ENCODE measurements around the gene SLC25A53. TPM values are rescaled to one million over a fixed set of nuclear protein-coding genes. Genes with fewer than 3 reads are reported as not detected.

SLC25A53 gene
- total and polyA plus RNA-seq, 2 of the 13 experiments (the other 11 are each of a cell fraction or from before 2014, with no cell fraction given) = 3.4 to 4.5 TPM

DNA sequence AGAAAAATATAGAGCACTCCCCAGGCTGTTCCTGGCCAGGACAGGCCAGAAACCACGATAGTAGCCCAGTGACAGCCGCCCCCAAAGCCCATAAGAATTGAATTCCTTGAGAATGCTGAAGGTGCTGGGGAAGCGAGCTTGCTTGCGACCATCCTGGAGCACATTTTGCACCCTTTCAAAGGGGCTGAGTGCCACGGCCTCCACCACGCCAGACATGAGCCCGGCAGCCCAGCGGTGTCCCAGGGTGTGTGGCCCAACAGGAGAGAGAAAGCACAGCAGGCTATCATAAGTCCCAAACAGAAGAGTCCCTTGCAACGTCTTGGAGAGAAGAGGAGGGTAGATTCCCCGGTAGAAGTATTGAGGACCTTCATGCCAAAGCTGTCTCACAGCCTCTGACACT is 52.1 kb downstream of the SLC25A53 start (continued):
- no peak for TF ChIP-seq ZBTB38 (CRISPR knock-in tag; IDR thresholded peaks at IDR 0.05)
- no peak for TF ChIP-seq ZNF232 (CRISPR knock-in tag; IDR thresholded peaks at IDR 0.05; ENCODE audit: borderline replicate concordance)
- TF ChIP-seq ZNF446 (CRISPR knock-in tag; IDR thresholded peaks at IDR 0.05) = no peak
- TF ChIP-seq ZNF780A (CRISPR knock-in tag; IDR thresholded peaks at IDR 0.05) = no peak

DNA sequence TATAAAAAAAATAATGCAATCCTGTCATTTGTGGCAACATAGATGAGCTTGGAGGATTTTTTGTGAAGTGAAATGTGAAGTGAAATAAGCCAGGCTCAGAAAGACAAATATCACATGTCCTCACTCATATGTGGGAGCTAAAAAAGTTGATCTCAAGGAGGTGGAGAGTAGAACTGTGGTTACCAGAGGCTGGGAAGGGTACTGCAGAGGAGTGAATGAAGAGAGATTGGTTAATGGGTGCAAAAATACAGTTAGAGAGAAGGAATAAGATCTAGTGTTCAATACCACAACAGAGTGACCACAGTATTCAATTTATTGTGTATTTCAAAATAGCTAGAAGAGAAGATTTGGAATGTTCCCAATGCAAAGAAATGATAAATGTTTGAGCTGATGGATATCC is 57.9 kb downstream of the SLC25A53 start:
- in situ Hi-C loops (cut with HindIII; ENCODE audit: extremely low pct_ligation_motif_present, low pct_unique_long_range_greater_than_20kb) (no loop called here), intact Hi-C loops (cut with micrococcal nuclease; ENCODE audit: unreplicated experiment) (loop anchor here (1.0 kb wide), 2 partner anchors 14 to 37 kb away; no protein-coding TSS in a partner anchor)
- TF ChIP-seq KDM5A (IDR thresholded peaks at IDR 0.05; ENCODE audit: borderline replicate concordance, low read length) (no peak), ZZZ3 (CRISPR knock-in tag; IDR thresholded peaks at IDR 0.05; ENCODE audit: borderline replicate concordance) (no peak), PAWR (CRISPR knock-in tag; IDR thresholded peaks at IDR 0.05; ENCODE audit: borderline replicate concordance) (no peak), KDM1A (CRISPR knock-in tag; IDR thresholded peaks at IDR 0.05) (no peak), HNRNPUL1 (IDR thresholded peaks at IDR 0.05; ENCODE audit: low read depth, low read length) (no peak)
- TF ChIP-seq, protein P1, sequence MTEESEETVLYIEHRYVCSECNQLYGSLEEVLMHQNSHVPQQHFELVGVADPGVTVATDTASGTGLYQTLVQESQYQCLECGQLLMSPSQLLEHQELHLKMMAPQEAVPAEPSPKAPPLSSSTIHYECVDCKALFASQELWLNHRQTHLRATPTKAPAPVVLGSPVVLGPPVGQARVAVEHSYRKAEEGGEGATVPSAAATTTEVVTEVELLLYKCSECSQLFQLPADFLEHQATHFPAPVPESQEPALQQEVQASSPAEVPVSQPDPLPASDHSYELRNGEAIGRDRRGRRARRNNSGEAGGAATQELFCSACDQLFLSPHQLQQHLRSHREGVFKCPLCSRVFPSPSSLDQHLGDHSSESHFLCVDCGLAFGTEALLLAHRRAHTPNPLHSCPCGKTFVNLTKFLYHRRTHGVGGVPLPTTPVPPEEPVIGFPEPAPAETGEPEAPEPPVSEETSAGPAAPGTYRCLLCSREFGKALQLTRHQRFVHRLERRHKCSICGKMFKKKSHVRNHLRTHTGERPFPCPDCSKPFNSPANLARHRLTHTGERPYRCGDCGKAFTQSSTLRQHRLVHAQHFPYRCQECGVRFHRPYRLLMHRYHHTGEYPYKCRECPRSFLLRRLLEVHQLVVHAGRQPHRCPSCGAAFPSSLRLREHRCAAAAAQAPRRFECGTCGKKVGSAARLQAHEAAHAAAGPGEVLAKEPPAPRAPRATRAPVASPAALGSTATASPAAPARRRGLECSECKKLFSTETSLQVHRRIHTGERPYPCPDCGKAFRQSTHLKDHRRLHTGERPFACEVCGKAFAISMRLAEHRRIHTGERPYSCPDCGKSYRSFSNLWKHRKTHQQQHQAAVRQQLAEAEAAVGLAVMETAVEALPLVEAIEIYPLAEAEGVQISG (CRISPR knock-in tag; IDR thresholded peaks at IDR 0.05) = no peak
- TF ChIP-seq, protein P2, sequence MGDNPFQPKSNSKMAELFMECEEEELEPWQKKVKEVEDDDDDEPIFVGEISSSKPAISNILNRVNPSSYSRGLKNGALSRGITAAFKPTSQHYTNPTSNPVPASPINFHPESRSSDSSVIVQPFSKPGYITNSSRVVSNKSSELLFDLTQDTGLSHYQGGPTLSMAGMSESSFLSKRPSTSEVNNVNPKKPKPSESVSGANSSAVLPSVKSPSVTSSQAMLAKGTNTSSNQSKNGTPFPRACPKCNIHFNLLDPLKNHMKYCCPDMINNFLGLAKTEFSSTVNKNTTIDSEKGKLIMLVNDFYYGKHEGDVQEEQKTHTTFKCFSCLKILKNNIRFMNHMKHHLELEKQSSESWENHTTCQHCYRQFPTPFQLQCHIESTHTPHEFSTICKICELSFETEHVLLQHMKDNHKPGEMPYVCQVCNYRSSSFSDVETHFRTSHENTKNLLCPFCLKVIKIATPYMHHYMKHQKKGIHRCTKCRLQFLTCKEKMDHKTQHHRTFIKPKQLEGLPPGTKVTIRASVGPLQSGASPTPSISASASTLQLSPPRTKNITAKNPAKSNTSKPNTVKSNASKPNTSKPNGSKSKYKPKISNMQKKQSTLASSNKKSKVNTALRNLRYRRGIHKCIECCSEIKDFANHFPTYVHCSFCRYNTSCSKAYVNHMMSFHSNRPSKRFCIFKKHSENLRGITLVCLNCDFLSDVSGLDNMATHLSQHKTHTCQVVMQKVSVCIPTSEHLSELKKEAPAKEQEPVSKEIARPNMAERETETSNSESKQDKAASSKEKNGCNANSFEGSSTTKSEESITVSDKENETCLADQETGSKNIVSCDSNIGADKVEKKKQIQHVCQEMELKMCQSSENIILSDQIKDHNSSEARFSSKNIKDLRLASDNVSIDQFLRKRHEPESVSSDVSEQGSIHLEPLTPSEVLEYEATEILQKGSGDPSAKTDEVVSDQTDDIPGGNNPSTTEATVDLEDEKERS (CRISPR knock-in tag; IDR thresholded peaks at IDR 0.05) = no peak
- TF ChIP-seq, protein P3, sequence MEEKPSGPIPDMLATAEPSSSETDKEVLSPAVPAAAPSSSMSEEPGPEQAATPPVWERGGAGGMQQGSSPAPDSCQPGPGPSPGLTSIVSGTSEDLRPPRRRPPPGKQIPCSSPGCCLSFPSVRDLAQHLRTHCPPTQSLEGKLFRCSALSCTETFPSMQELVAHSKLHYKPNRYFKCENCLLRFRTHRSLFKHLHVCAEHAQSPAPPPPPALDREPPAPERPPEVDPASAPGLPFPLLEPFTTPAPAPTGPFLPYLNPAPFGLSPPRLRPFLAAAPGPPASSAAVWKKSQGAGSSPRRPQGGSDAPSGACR (CRISPR knock-in tag; IDR thresholded peaks at IDR 0.05) = no peak
- TF ChIP-seq, protein P4, sequence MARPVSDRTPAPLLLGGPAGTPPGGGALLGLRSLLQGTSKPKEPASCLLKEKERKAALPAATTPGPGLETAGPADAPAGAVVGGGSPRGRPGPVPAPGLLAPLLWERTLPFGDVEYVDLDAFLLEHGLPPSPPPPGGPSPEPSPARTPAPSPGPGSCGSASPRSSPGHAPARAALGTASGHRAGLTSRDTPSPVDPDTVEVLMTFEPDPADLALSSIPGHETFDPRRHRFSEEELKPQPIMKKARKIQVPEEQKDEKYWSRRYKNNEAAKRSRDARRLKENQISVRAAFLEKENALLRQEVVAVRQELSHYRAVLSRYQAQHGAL (CRISPR knock-in tag; IDR thresholded peaks at IDR 0.05; ENCODE audit: not compliant biosample characterization) = no peak
- H3K27me3 ChIP-seq (ENCODE audit: control insufficient read depth in 1 of 2, insufficient read depth in 2 of 2, low read length in 2 of 2) = no peaks in the 10 kb centered on the region
- H3K79me2 ChIP-seq (ENCODE audit: insufficient read depth, low read length) = no peaks in the 10 kb centered on the region
- no TSS peak for BruUV-seq (replicated peaks)
- H3K9me3 ChIP-seq (ENCODE audit: low read length) = no peaks in the 10 kb centered on the region
- no peak overlapping the region for H2AFZ ChIP-seq (ENCODE audit: low read length)
- no peak for DNase-seq (ENCODE audit: low spot score)
- H4K20me1 ChIP-seq (ENCODE audit: insufficient read depth, low read length) = no peaks in the 10 kb centered on the region
- H3K9ac ChIP-seq (ENCODE audit: insufficient read depth, low read depth, low read length) = no peak overlapping the region
- ChIA-PET POLR2A (no interaction called here), CTCF (ENCODE audit: low intra/inter-chr PET ratio, low total read pairs) (interaction anchor here (1.2 kb wide), 1 partner anchor 37 kb away, joined by 4 read pairs; no protein-coding TSS in a partner anchor)
- no peak overlapping the region for H3K4me2 ChIP-seq (ENCODE audit: low read depth, low read length)
- no peak overlapping the region for H3K4me3 ChIP-seq (replicated peaks in 1 of 3; ENCODE audit: insufficient read depth in 1 of 3, low read depth in 2 of 3, low read length in 3 of 3)
- ATAC-seq = no peak
- no peaks in the 10 kb centered on the region for H3K4me1 ChIP-seq (ENCODE audit: insufficient read depth, low read length)
- no peak overlapping the region for H3K27ac ChIP-seq (ENCODE audit: extremely low read length, insufficient read depth, low read length)
- H3K36me3 ChIP-seq (replicated peaks in 1 of 2; ENCODE audit: control insufficient read depth in 1 of 2, insufficient read depth in 2 of 2, low read length in 2 of 2) = no peaks in the 10 kb centered on the region
- FAIRE-seq = no peak
